ENCODE results near the gene NT5E.
"Not testable (repeated sequence)": the region's sequence is repeated elsewhere in the genome, so short reads cannot be mapped to it uniquely, and the experiment has no call there.

The NT5E gene

GRCh38 chr6:85403331-85404015 is 46.4 kb upstream of the NT5E start:
- POLR2A ChIA-PET = interaction anchor here (0.6 to 0.8 kb wide), 2 partner anchors 46 to 240 kb away, joined by 3 read pairs; partner anchors contain the start of gene NT5E
- CTCF ChIA-PET = interaction anchor here (1.4 to 1.8 kb wide), 3 partner anchors 9 to 12 kb away, joined by 3 to 5 read pairs (median 3); no protein-coding TSS in a partner anchor
- DNase-seq (ENCODE audit: extremely low spot score) = no peak
- TF ChIP-seq CTCF (IDR thresholded peaks at IDR 0.05; ENCODE audit: control extremely low read depth, extremely low read depth, low read depth, missing control alignments) = no peak

- DNase-seq (ENCODE audit: extremely low spot score) = not testable (repeated sequence)
- CTCF ChIA-PET = interaction anchor here (1.4 to 1.8 kb wide), 4 partner anchors 8 to 13 kb away, joined by 3 to 5 read pairs (median 4); no protein-coding TSS in a partner anchor
- POLR2A ChIA-PET = interaction anchor here (0.8 kb wide), 1 partner anchor 45 kb away, joined by 3 read pairs; the partner anchor contains the start of gene NT5E
These were observed 45.8 kb upstream of the NT5E start for GRCh38 chr6:85404016-85404563.

GRCh38 chr6:85404564-85405174 is 45.2 kb upstream of the NT5E start:
- CTCF ChIA-PET = interaction anchor here (0.7 to 1.4 kb wide), 6 partner anchors 10 to 79 kb away, joined by 3 to 6 read pairs (median 4); no protein-coding TSS in a partner anchor
- TF ChIP-seq CTCF (IDR thresholded peaks at IDR 0.05; ENCODE audit: control extremely low read depth, extremely low read depth, low read depth, missing control alignments) = no peak
- DNase-seq (ENCODE audit: extremely low spot score) = no peak
- POLR2A ChIA-PET = no interaction called here

GRCh38 chr6:85405175-85405852 is 44.6 kb upstream of the NT5E start:
- ChIA-PET CTCF (interaction anchor here (0.7 to 1.4 kb wide), 6 partner anchors 9 to 79 kb away, joined by 3 to 6 read pairs (median 4); no protein-coding TSS in a partner anchor), POLR2A (no interaction called here)
- peak; percentile 44 for DNase-seq (ENCODE audit: extremely low spot score)
- TF ChIP-seq CTCF (IDR thresholded peaks at IDR 0.05; ENCODE audit: control extremely low read depth, extremely low read depth, low read depth, missing control alignments) = no peak

GRCh38 chr6:85405853-85406198 is 44.1 kb upstream of the NT5E start:
- CTCF ChIA-PET = interaction anchor here (1.3 to 1.4 kb wide), 2 partner anchors 14 to 20 kb away, joined by 3 to 4 read pairs; no protein-coding TSS in a partner anchor
- TF ChIP-seq CTCF (IDR thresholded peaks at IDR 0.05; ENCODE audit: control extremely low read depth, extremely low read depth, low read depth, missing control alignments) = no peak
- no peak for DNase-seq (ENCODE audit: extremely low spot score)
- POLR2A ChIA-PET = no interaction called here

- DNase-seq (ENCODE audit: extremely low spot score) = no peak
- ChIA-PET POLR2A (no interaction called here), CTCF (no interaction called here)
- TF ChIP-seq CTCF (IDR thresholded peaks at IDR 0.05; ENCODE audit: control extremely low read depth, extremely low read depth, low read depth, missing control alignments) = no peak
These were observed 43.2 kb upstream of the NT5E start for GRCh38 chr6:85406641-85407075.

Data from GM10248 (cell line).